SU-DHL-6 (cell line): ENCODE results near the gene FHOD1.

Experiments used
- CTCF ChIP-seq: fragments of 200-600 bp; sonication (generic); IDR thresholded peaks from one replicate; pipeline ENCODE4 v1.5.1; 2017; ENCODE audit warnings: antibody characterized with exemption, mild to moderate bottlenecking, low read length, moderate library complexity; ENCODE audit not compliant: insufficient read depth, poor library complexity, severe bottlenecking
- EZH2phosphoT487 ChIP-seq: fragments of 200-600 bp; sonication (generic), shearing (Covaris generic); conservative IDR thresholded peaks from 2 replicates; pipeline ENCODE4 v1.6.1; 2018; ENCODE audit warnings: mild to moderate bottlenecking, antibody characterized with exemption, low read length, moderate library complexity, mixed read lengths

- TF ChIP-seq EZH2phosphoT487, result no peak
- TF ChIP-seq CTCF, result no peak
Measured at GRCh38 chr16:67188323-67188722, 59.0 kb downstream of the FHOD1 start.
